SK-N-SH treated with all-trans-retinoic acid at 6 μM for 48 hours (cell line): ENCODE measurements around the gene STARD13.

ENCODE experiments used
- ATAC-seq: fragments of 200-7000 bp; cut with Tn5 transposase; 3 replicates; pipeline ENCODE4 v1.9.1; 2020; ENCODE audit warnings: mild to moderate bottlenecking, moderate library complexity
- ARNTL ChIP-seq: fragments of 450-650 bp; formaldehyde crosslinking; IDR thresholded peaks from 2 replicates; pipeline ENCODE4 v1.5.0; 2020; ENCODE audit warnings: low read depth, mild to moderate bottlenecking, moderate library complexity, borderline replicate concordance
- BACH2 ChIP-seq: fragments of 250-450 bp; sonication (Bioruptor Pico); IDR thresholded peaks from 2 replicates; pipeline ENCODE4 v1.9.0; 2021; ENCODE audit warnings: mild to moderate bottlenecking, borderline replicate concordance
- CSDC2 ChIP-seq: fragments of 250-450 bp; sonication (Bioruptor Pico); IDR thresholded peaks from 2 replicates; pipeline ENCODE4 v1.5.0; 2020; ENCODE audit warnings: mild to moderate bottlenecking, moderate library complexity
- ESRRG ChIP-seq: fragments of 250-450 bp; sonication (Bioruptor Pico); IDR thresholded peaks from 2 replicates; pipeline ENCODE4 v1.6.1; 2021; ENCODE audit warnings: mild to moderate bottlenecking
- OSR1 ChIP-seq: fragments of 250-450 bp; sonication (Bioruptor Pico); IDR thresholded peaks from 2 replicates; pipeline ENCODE4 v1.8.0; 2022; ENCODE audit warnings: moderate library complexity, mild to moderate bottlenecking, inconsistent platforms
- PPARA ChIP-seq: fragments of 250-450 bp; sonication (Bioruptor Pico); IDR thresholded peaks from 2 replicates; pipeline ENCODE4 v1.5.0; 2020; ENCODE audit warnings: mild to moderate bottlenecking, borderline replicate concordance
- RARB ChIP-seq: fragments of 250-450 bp; sonication (Bioruptor Pico); IDR thresholded peaks from 2 replicates; pipeline ENCODE4 v1.8.0; 2021; ENCODE audit warnings: mild to moderate bottlenecking, moderate library complexity
- SNAI2 ChIP-seq: fragments of 250-450 bp; sonication (Bioruptor Pico); IDR thresholded peaks from 2 replicates; pipeline ENCODE4 v1.5.0; 2020; ENCODE audit warnings: mild to moderate bottlenecking, moderate library complexity
- TCF4 ChIP-seq: fragments of 250-450 bp; sonication (Bioruptor Pico); IDR thresholded peaks from 2 replicates; pipeline ENCODE4 v1.8.0; 2021; ENCODE audit warnings: mild to moderate bottlenecking, moderate library complexity, borderline replicate concordance
- TOX ChIP-seq: fragments of 250-450 bp; sonication (Bioruptor Pico); IDR thresholded peaks from 2 replicates; pipeline ENCODE4 v1.8.0; 2021; ENCODE audit warnings: mild to moderate bottlenecking, moderate library complexity, borderline replicate concordance
- ZC3H10 ChIP-seq: fragments of 250-450 bp; sonication (Bioruptor Pico); IDR thresholded peaks from 2 replicates; pipeline ENCODE4 v1.5.1; 2021; ENCODE audit warnings: mild to moderate bottlenecking, moderate library complexity
- ZFP3 ChIP-seq: fragments of 250-450 bp; sonication (Bioruptor Pico); IDR thresholded peaks from 2 replicates; pipeline ENCODE4 v1.5.0; 2020; ENCODE audit warnings: mild to moderate bottlenecking, moderate library complexity
- ZFP30 ChIP-seq: fragments of 450-650 bp; formaldehyde crosslinking; IDR thresholded peaks from 2 replicates; pipeline ENCODE4 v1.5.0; 2022; ENCODE audit warnings: mild to moderate bottlenecking, moderate library complexity
- ZNF565 ChIP-seq: fragments of 450-650 bp; formaldehyde crosslinking; conservative IDR thresholded peaks from 2 replicates; pipeline ENCODE4 v1.5.0; 2020; ENCODE audit warnings: low read depth, mild to moderate bottlenecking, moderate library complexity
- ZNF70 ChIP-seq: fragments of 450-650 bp; formaldehyde crosslinking; IDR thresholded peaks from 2 replicates; pipeline ENCODE4 v1.5.0; 2020; ENCODE audit warnings: mild to moderate bottlenecking, moderate library complexity
- ZNF8 ChIP-seq: fragments of 450-650 bp; formaldehyde crosslinking; IDR thresholded peaks from 2 replicates; pipeline ENCODE4 v1.5.0; 2020; ENCODE audit warnings: mild to moderate bottlenecking, moderate library complexity
- TF ChIP-seq, protein P1 (sequence below): fragments of 250-450 bp; sonication (Bioruptor Pico); IDR thresholded peaks from 2 replicates; pipeline ENCODE4 v1.5.1; 2021; ENCODE audit warnings: mild to moderate bottlenecking, moderate library complexity
- TF ChIP-seq, protein P2 (sequence below): fragments of 250-450 bp; sonication (Bioruptor Pico); IDR thresholded peaks from 2 replicates; pipeline ENCODE4 v1.8.0; 2020; ENCODE audit warnings: mild to moderate bottlenecking, moderate library complexity, borderline replicate concordance
- TF ChIP-seq, protein P3 (sequence below): fragments of 250-450 bp; sonication (Bioruptor Pico); IDR thresholded peaks from 2 replicates; pipeline ENCODE4 v1.5.0; 2020; ENCODE audit warnings: mild to moderate bottlenecking, moderate library complexity
- TF ChIP-seq, protein P4 (sequence below): fragments of 250-450 bp; sonication (Bioruptor Pico); IDR thresholded peaks from 2 replicates; pipeline ENCODE4 v1.5.1; 2020; ENCODE audit warnings: low read depth, mild to moderate bottlenecking, moderate library complexity
- TF ChIP-seq, protein P5 (sequence below): fragments of 250-450 bp; sonication (Bioruptor Pico); IDR thresholded peaks from 2 replicates; pipeline ENCODE4 v1.8.0; 2021; ENCODE audit warnings: low read depth, mild to moderate bottlenecking, moderate library complexity, borderline replicate concordance

STARD13 gene

DNA sequence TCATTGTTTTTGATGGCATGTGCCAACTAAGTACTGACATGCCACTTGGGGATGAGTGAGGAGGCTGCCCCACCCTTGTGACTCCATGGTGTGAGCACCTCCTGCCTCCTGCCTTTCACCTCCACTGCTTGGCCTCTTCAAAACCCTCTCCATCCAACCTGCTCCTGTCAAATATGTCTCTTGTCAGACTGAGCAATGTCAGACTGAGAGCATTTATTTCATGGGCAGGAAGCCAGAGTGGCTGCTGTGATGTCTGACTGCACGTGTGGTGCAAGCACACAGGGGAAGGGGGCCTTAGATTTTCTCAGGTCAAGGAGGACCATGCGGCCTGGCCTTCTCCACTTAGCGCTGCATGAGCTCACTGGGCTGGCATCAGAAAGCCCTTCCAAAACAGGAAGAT, 68.3 kb downstream of the STARD13 start:
- ATAC-seq = no peak
- TF ChIP-seq ZFP3 (CRISPR knock-in tag) = no peak
- TF ChIP-seq, protein P1, sequence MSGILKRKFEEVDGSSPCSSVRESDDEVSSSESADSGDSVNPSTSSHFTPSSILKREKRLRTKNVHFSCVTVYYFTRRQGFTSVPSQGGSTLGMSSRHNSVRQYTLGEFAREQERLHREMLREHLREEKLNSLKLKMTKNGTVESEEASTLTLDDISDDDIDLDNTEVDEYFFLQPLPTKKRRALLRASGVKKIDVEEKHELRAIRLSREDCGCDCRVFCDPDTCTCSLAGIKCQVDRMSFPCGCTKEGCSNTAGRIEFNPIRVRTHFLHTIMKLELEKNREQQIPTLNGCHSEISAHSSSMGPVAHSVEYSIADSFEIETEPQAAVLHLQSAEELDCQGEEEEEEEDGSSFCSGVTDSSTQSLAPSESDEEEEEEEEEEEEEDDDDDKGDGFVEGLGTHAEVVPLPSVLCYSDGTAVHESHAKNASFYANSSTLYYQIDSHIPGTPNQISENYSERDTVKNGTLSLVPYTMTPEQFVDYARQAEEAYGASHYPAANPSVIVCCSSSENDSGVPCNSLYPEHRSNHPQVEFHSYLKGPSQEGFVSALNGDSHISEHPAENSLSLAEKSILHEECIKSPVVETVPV (CRISPR knock-in tag) = no peak
- TF ChIP-seq ARNTL (CRISPR knock-in tag) = no peak
- no peak for TF ChIP-seq ZNF8 (CRISPR knock-in tag)
- TF ChIP-seq, protein P2, sequence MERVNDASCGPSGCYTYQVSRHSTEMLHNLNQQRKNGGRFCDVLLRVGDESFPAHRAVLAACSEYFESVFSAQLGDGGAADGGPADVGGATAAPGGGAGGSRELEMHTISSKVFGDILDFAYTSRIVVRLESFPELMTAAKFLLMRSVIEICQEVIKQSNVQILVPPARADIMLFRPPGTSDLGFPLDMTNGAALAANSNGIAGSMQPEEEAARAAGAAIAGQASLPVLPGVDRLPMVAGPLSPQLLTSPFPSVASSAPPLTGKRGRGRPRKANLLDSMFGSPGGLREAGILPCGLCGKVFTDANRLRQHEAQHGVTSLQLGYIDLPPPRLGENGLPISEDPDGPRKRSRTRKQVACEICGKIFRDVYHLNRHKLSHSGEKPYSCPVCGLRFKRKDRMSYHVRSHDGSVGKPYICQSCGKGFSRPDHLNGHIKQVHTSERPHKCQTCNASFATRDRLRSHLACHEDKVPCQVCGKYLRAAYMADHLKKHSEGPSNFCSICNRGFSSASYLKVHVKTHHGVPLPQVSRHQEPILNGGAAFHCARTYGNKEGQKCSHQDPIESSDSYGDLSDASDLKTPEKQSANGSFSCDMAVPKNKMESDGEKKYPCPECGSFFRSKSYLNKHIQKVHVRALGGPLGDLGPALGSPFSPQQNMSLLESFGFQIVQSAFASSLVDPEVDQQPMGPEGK (CRISPR knock-in tag) = no peak
- no peak for TF ChIP-seq ZNF70 (CRISPR knock-in tag)
- no peak for TF ChIP-seq PPARA (CRISPR knock-in tag)
- no peak for TF ChIP-seq SNAI2
- no peak for TF ChIP-seq ESRRG (CRISPR knock-in tag)
- no peak for TF ChIP-seq BACH2 (CRISPR knock-in tag)
- no peak for TF ChIP-seq ZFP30 (CRISPR knock-in tag)
- TF ChIP-seq TOX (CRISPR knock-in tag) = no peak
- TF ChIP-seq CSDC2 (CRISPR knock-in tag) = no peak

DNA sequence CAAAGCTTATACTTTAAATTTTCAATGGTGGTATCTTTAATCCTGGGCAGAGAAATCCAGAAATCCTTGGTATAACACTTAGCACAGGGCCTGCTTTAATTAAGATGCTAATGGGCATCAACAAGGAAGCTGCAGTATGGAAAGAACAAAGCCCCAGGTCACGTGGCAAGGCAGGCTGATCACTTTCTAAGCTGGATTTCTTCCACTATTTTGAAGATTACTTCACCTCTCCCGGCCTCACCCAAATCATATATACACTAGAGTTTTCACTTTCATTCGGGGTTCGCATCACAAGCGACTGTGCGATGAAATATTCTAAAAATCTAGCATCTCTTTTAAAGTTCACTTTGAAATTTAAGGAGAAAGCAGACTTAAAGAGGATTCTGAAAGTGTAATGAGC, 71.8 kb downstream of the STARD13 start:
- ATAC-seq = peak; percentile 8; the same call in 1 of the 3 replicates
- TF ChIP-seq ZC3H10 (CRISPR knock-in tag) (no peak), ESRRG (CRISPR knock-in tag) (no peak), PPARA (CRISPR knock-in tag) (no peak), OSR1 (CRISPR knock-in tag) (no peak), BACH2 (CRISPR knock-in tag) (no peak), ZNF565 (CRISPR knock-in tag) (no peak), ARNTL (CRISPR knock-in tag) (no peak), TOX (CRISPR knock-in tag) (no peak), ZNF8 (CRISPR knock-in tag) (no peak), SNAI2 (no peak), TCF4 (no peak), RARB (CRISPR knock-in tag) (no peak), ZFP30 (CRISPR knock-in tag) (no peak), CSDC2 (CRISPR knock-in tag) (no peak), ZFP3 (CRISPR knock-in tag) (no peak)
- TF ChIP-seq, protein P1 (CRISPR knock-in tag) = no peak
- TF ChIP-seq, protein P3, sequence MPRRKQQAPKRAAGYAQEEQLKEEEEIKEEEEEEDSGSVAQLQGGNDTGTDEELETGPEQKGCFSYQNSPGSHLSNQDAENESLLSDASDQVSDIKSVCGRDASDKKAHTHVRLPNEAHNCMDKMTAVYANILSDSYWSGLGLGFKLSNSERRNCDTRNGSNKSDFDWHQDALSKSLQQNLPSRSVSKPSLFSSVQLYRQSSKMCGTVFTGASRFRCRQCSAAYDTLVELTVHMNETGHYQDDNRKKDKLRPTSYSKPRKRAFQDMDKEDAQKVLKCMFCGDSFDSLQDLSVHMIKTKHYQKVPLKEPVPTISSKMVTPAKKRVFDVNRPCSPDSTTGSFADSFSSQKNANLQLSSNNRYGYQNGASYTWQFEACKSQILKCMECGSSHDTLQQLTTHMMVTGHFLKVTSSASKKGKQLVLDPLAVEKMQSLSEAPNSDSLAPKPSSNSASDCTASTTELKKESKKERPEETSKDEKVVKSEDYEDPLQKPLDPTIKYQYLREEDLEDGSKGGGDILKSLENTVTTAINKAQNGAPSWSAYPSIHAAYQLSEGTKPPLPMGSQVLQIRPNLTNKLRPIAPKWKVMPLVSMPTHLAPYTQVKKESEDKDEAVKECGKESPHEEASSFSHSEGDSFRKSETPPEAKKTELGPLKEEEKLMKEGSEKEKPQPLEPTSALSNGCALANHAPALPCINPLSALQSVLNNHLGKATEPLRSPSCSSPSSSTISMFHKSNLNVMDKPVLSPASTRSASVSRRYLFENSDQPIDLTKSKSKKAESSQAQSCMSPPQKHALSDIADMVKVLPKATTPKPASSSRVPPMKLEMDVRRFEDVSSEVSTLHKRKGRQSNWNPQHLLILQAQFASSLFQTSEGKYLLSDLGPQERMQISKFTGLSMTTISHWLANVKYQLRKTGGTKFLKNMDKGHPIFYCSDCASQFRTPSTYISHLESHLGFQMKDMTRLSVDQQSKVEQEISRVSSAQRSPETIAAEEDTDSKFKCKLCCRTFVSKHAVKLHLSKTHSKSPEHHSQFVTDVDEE (CRISPR knock-in tag) = no peak
- TF ChIP-seq, protein P4, sequence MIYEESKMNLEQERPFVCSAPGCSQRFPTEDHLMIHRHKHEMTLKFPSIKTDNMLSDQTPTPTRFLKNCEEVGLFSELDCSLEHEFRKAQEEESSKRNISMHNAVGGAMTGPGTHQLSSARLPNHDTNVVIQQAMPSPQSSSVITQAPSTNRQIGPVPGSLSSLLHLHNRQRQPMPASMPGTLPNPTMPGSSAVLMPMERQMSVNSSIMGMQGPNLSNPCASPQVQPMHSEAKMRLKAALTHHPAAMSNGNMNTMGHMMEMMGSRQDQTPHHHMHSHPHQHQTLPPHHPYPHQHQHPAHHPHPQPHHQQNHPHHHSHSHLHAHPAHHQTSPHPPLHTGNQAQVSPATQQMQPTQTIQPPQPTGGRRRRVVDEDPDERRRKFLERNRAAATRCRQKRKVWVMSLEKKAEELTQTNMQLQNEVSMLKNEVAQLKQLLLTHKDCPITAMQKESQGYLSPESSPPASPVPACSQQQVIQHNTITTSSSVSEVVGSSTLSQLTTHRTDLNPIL = no peak
- TF ChIP-seq, protein P5, sequence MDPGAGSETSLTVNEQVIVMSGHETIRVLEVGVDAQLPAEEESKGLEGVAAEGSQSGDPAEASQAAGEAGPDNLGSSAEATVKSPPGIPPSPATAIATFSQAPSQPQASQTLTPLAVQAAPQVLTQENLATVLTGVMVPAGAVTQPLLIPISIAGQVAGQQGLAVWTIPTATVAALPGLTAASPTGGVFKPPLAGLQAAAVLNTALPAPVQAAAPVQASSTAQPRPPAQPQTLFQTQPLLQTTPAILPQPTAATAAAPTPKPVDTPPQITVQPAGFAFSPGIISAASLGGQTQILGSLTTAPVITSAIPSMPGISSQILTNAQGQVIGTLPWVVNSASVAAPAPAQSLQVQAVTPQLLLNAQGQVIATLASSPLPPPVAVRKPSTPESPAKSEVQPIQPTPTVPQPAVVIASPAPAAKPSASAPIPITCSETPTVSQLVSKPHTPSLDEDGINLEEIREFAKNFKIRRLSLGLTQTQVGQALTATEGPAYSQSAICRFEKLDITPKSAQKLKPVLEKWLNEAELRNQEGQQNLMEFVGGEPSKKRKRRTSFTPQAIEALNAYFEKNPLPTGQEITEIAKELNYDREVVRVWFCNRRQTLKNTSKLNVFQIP (CRISPR knock-in tag) = no peak
